HG03139 (cell line): ENCODE data around the gene AHCY.
"Not testable (repeated sequence)": the region's sequence is repeated elsewhere in the genome, so short reads cannot be mapped to it uniquely, and the experiment has no call there.

Experiments
- ATAC-seq: cut with Tn5 transposase; IDR thresholded peaks from one replicate; pipeline ENCODE4 v1.9.1; 2021; ENCODE audit not compliant: unreplicated experiment

The AHCY gene

DNA sequence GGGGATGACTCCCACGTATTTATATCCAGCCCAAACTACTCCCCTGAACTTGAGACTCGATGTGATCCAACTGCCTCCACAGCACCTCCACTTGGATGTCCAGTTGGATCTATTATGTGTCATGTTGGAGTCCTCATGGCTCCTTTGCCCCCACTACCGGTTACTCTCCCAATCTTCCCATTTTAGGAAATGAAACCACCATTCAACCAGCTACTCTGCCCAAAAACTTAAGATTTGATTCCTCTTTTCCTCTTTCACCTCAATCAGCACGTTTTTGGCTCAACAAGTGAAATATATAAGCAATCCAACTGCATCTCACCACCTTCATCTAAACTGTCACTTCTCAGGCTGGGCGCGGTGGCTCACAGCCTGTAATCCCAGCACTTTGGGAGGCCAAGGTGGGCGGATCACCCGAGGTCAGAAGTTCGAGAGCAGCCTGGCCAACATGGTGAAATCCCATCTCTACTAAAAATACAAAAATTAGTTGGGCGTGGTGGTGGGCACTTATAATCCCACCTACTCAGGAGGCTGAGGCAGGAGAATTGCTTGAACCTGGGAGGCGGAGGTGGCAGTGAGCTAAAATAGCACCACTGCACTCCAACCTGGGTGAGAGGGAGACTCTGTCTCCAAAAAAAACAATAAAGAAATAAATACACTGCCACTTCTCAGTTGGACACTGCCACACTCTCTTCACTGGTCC lies 3.4 kb downstream of the AHCY start:
- ATAC-seq, result no peak

- not testable (repeated sequence) for ATAC-seq
Measured at GRCh38 chr20:34298294-34298784, 4.8 kb downstream of the AHCY start.

DNA sequence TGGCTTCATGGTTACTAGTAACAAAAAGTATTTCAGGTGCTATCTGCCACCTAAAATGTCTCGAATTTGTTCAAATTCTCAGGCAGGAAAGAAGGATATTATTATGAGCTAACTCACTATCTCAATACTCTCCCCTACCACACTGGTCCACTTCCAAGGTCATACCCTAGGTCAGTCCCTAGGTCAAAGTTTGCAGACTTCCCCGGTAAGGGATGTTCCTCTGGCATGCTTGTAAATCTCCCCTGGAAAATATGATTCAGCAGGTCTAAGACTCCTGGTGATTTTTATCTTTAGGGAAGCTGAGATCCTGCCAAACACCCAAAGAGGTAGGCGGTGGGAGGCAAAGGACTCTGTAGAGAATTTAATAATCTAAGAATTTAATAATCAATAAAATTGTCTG lies 6.7 kb downstream of the AHCY start:
- no peak for ATAC-seq

DNA sequence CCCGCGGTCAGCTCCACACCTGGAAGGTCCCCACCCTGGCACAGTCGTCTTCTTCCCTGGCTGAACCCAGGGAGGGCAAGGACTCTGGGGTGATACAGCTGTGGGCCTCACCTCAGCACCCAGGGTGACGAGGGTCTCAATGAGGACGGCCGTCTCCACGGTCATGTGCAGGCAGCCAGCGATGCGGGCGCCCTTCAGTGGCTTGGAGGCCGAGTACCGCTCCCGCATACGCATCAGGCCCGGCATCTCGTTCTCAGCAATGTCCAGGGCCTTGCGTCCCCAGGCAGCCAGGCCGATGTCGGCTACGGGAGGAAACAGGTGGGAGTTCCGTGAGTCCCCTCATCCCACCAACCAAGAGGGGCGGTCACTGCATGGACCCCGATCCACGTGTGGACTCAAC lies 7.9 kb downstream of the AHCY start:
- no peak for ATAC-seq

DNA sequence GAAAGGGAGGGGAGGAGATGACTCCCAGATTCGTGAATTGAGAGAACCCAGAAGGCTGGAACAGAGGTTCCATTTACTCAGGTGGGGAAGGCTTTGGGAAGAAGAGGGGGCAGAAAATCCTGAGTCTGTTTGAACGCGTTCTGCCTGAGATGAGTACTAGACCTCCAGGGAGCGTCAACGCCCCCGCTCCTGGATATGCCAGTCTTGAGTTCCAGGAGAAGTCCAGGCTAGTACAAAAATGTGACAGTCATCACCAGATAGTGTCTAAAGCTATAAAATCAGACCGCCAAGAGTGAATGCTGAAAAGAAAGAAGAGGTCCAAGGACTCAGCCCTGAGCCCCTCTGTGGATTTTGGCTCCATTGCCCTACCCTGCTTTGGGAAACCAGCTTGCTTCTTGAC lies 8.6 kb downstream of the AHCY start:
- ATAC-seq, result no peak

GRCh38 chr20:34293589-34293988 lies 9.6 kb downstream of the AHCY start:
- no peak for ATAC-seq

DNA sequence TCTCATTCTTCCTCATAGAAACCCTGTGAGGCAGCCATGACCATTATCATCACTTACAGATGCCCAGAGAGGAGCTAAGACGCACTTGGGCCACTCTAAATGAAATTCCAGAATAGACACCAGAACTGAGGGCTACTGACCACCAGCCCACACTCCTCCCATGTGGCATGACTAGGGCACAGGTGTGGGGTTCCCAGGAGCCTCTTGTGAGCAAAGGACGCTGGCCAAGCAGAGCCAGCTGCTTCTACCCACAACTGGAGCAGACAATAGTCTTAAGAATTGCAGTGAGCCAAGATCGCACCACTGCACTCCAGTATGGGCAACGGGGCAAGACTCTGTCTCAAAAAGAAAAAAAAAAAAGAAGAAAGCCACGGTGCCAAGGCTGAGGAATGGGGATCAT lies 10.0 kb downstream of the AHCY start:
- no peak for ATAC-seq

DNA sequence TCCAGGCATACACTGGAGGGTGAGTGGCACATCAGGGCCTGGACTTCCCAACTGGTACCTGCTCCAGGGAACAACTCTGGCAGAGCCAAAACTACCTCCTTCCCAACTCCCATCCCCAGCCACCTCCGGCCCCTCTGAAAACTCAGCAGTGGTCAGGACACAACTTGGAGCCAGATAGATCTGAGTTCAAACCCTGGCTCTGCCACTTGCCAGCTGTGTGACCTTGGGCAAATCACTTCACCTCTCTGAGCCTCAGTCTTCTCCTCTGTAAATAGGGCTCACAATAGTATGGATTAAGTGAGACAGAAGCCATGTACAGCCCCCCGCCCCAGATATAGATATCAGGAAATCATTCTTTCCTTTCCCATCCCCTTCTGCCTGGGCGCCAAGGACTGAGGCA lies 10.7 kb downstream of the AHCY start:
- ATAC-seq, result no peak

DNA sequence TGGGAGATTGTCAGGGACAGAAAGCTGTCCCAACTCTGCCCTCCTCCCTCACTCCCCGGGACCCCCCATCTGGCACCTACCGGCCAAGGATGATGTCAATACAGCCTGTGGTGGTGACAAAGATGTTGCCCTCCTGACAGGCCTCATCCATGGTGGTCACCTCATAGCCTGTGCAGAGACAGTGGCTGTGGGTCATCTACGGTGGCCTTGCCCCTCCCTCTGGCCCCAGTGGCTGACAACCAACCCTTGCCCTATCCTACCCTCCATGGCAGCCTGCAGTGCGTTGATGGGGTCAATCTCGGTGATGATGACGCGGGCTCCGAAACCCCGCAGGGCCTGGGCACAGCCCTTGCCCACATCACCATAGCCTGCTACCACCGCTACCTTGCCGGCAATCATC lies 12.7 kb downstream of the AHCY start:
- ATAC-seq, result no peak

- ATAC-seq, result not testable (repeated sequence)
Measured at GRCh38 chr20:34287500-34287899, 15.7 kb downstream of the AHCY start.

GRCh38 chr20:34285450-34285849 lies 17.7 kb downstream of the AHCY start:
- ATAC-seq, result no peak

- ATAC-seq, result no peak
Measured at GRCh38 chr20:34283844-34284243, 19.3 kb downstream of the AHCY start.

- no peak for ATAC-seq
Measured at GRCh38 chr20:34282041-34282440, 21.1 kb downstream of the AHCY start.

DNA sequence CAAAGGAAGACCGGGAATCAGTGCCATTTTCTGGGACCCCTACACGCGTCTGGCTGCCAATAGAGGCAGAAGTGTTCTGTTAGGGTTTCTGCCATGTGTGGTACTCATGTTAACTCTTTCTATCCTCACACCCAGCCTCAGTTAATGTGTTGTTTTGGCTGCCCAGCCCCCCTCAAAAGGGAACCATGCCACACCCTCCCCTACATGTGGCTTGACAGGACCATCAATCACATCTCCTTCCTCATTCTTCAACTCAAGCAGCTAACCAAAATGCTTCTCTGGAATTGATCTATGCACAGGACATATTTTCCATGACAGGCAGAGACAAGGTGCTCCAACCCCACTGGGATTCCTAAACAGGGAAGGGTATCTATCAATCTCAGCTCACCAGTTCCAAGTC lies 22.0 kb downstream of the AHCY start:
- ATAC-seq, result no peak

DNA sequence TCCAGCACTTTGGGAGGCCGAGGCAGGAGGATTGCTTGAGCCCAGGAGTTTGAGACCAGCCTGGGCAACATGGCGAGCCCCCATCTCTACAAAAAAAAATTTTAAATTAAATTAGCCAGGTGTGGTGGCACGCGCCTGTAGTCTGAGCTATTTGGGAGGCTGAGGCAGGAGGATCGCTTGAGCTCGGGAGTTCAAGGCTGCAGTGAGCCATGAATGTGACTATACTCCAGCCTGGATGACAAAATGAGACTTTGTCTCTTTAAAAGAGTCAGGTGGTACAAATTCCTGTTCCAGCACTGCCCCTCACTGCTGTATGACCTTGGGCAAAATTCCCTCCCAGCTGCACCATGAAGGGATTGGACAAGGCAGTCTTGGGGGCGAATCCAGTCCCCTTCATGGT lies 28.5 kb downstream of the AHCY start:
- ATAC-seq, result no peak

DNA sequence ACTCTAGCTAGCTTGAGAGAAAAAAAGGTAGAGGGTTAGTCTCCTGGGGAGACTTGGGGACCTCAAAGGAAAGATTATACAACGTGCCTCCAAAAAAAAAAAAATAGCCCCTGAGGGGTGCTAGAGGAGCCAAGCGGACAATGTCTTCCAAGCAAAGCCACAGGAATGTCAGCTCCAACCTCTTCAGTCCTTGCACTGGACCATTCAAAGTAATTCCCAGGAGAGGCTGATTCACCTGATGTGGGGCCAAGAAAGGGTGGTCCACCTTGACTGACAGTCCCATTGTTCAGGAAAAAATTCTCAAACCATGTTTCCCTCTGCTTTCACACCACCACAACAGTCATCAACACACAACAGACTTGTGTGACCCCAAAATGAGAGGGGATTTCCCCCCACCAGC lies 31.2 kb downstream of the AHCY start:
- no peak for ATAC-seq

DNA sequence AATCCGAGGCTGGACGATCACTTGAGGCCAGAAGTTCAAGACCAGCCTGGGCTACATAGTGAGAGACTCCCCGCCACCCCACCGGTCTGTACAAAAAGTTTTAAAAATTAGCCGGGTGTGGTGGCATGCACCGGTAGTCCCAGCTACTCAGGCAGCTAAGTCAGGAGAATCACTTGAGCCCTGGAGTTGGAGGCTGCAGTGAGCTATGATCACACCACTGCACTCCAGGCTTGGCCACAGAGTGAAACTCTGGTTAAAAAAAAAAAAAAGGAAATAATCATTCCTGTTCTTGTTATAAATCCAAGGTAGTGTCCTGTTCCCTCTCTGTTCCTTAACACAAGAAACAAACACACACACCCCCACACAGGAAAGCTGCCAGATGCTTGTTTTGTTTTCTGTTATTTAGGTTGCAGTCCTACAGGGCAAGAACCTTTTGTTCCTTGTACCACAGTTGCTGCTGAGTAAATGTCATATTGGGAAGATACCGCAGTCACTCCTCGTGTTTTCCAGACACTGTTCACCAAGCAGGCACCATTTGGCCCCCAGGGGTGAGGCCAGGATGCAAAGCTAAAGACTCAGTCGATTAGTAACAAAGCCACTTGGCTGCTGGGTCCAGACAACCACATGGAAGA lies 33.0 kb downstream of the AHCY start:
- no peak for ATAC-seq

DNA sequence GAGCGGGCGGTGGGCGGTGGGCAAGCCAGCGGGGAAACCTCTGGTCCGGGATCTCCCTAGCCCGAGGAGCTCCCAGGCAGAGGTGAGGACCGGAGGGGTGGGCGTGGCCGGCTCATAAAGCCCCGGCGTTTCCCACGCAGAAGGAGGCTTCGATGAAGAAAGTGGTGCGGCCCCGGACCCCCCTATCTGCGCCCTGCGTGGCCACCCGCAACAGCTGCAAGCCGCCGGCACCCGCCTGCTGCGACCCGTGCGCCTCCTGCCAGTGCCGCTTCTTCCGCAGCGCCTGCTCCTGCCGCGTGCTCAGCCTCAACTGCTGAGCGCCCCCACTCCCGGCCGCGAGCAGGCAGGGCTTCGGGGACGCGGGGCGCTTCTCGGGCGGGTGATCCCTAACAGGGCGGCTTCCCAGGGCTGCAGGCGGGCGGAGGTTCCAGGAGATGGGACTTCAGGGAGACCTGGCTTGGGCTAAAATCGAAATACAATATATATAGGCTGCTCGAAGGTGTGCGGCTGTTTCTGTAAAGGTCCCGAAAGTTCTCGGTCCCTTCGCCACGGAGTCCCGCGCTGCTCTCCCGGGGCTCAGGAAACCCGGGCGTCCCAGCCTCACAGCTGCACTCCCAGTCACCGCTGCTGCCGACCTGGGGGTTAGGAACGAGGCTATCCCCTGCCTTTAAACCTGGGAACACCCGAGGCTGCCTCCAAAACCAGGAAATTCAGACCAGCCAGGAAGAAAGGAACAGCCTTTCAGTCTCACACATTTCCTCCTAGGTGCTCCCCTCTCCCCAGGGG lies 34.1 kb downstream of the AHCY start:
- ATAC-seq, result no peak

- ATAC-seq, result no peak
Measured at GRCh38 chr20:34268145-34268544, 35.0 kb downstream of the AHCY start.

- ATAC-seq, result no peak
Measured at GRCh38 chr20:34264141-34264540, 39.0 kb downstream of the AHCY start.

GRCh38 chr20:34263468-34263867 lies 39.7 kb downstream of the AHCY start:
- not testable (repeated sequence) for ATAC-seq
